ENCODE measurements around the gene RUVBL2. TPM values are rescaled to one million over a fixed set of nuclear protein-coding genes. Genes with fewer than 3 reads are reported as not detected.

RUVBL2 gene
- total RNA-seq, 2 donors from 2014 or later, result 39.3 to 50.0 TPM

- intact Hi-C loops (cut with DNase I), result no loop called here
- ATAC-seq, result no peak
- DNase-seq, result no peak
These were observed 17.5 kb upstream of the RUVBL2 start for GRCh38 chr19:48975947-48976847.

GRCh38 chr19:48977061-48977460 is 16.6 kb upstream of the RUVBL2 start:
- intact Hi-C loops (cut with DNase I), result no loop called here

GRCh38 chr19:48982280-48982679 is 11.4 kb upstream of the RUVBL2 start:
- DNase-seq, result no peak
- intact Hi-C loops (cut with DNase I), result no loop called here
- ATAC-seq, result no peak

More at GRCh38 chr19:48977061-48977460, 16.6 kb upstream of the RUVBL2 start:
- ATAC-seq (no peak), DNase-seq (no peak)

GRCh38 chr19:48985711-48986110 is 8.0 kb upstream of the RUVBL2 start:
- intact Hi-C loops (cut with DNase I), result no loop called here
- ATAC-seq (no peak), DNase-seq (no peak)

- no peak for DNase-seq
- intact Hi-C loops (cut with DNase I), result no loop called here
- ATAC-seq, result peak in 1 of 2 donors; percentile 32
These were observed 7.5 kb upstream of the RUVBL2 start for GRCh38 chr19:48986211-48986610.

- DNase-seq (no peak), ATAC-seq (no peak)
- intact Hi-C loops (cut with DNase I), result no loop called here
These were observed 6.4 kb upstream of the RUVBL2 start for GRCh38 chr19:48987323-48987722.

- ATAC-seq, result no peak
- intact Hi-C loops (cut with DNase I), result no loop called here
- DNase-seq, result no peak
These were observed 5.4 kb upstream of the RUVBL2 start for GRCh38 chr19:48988286-48988685.

GRCh38 chr19:48988860-48989259 is 4.8 kb upstream of the RUVBL2 start:
- ATAC-seq (no peak), DNase-seq (no peak)
- intact Hi-C loops (cut with DNase I), result no loop called here

GRCh38 chr19:48989701-48990291 is 3.9 kb upstream of the RUVBL2 start:
- ATAC-seq, result no peak
- no peak for DNase-seq
- intact Hi-C loops (cut with DNase I), result loop anchor here in 1 of 2 donors (10.0 kb wide), 1 partner anchor 85 kb away; the partner anchor contains the start of gene KCNA7

- DNase-seq (no peak), ATAC-seq (no peak)
- intact Hi-C loops (cut with DNase I), result loop anchor here in 1 of 2 donors (10.0 kb wide), 1 partner anchor 84 kb away; the partner anchor contains the start of gene KCNA7
These were observed 3.3 kb upstream of the RUVBL2 start for GRCh38 chr19:48990400-48990799.

- ATAC-seq, result no peak
- intact Hi-C loops (cut with DNase I), result loop anchor here in 1 of 2 donors (10.0 kb wide), 1 partner anchor 84 kb away; the partner anchor contains the start of gene KCNA7
- DNase-seq, result no peak
These were observed 2.6 kb upstream of the RUVBL2 start for GRCh38 chr19:48991011-48991609.

GRCh38 chr19:48991873-48992580 is 1.7 kb upstream of the RUVBL2 start:
- ATAC-seq (peak; percentile 47 to 69), DNase-seq (peak; percentile 76)
- intact Hi-C loops (cut with DNase I), result loop anchor here in 1 of 2 donors (10.0 kb wide), 1 partner anchor 83 kb away; the partner anchor contains the start of gene KCNA7

GRCh38 chr19:48992581-48993174 is 1.0 kb upstream of the RUVBL2 start:
- DNase-seq, result no peak
- ATAC-seq, result peak; percentile 2 to 3
- intact Hi-C loops (cut with DNase I), result loop anchor here in 1 of 2 donors (10.0 kb wide), 1 partner anchor 82 kb away; the partner anchor contains the start of gene KCNA7

- intact Hi-C loops (cut with DNase I), result loop anchor here in 1 of 2 donors (10.0 kb wide), 1 partner anchor 81 kb away; the partner anchor contains the start of gene KCNA7
- no peak for ATAC-seq
These were observed 324 bp downstream of the RUVBL2 start for GRCh38 chr19:48994035-48994386.

GRCh38 chr19:48997972-48998371 is 4.3 kb downstream of the RUVBL2 start:
- ATAC-seq (no peak), DNase-seq (peak; percentile 54)
- intact Hi-C loops (cut with DNase I), result loop anchor here in 1 of 2 donors (10.0 kb wide), 1 partner anchor 77 kb away; the partner anchor contains the start of gene KCNA7

More at GRCh38 chr19:48994035-48994386, 324 bp downstream of the RUVBL2 start:
- no peak for DNase-seq

- DNase-seq, result peak; percentile 58
- intact Hi-C loops (cut with DNase I), result loop anchor here in 1 of 2 donors (10.0 kb wide), 2 partner anchors 75 to 205 kb away; partner anchors contain the start of gene KCNA7
These were observed 6.0 kb downstream of the RUVBL2 start for GRCh38 chr19:48999481-49000325.

GRCh38 chr19:49004133-49004532 is 10.4 kb downstream of the RUVBL2 start:
- no peak for DNase-seq
- no peak for ATAC-seq
- intact Hi-C loops (cut with DNase I), result loop anchor here in 1 of 2 donors (10.0 kb wide), 1 partner anchor 201 kb away; no protein-coding TSS in a partner anchor

More at GRCh38 chr19:48999481-49000325, 6.0 kb downstream of the RUVBL2 start:
- ATAC-seq, result peak; percentile 47 to 60
